ENCODE data around the gene ADAM29. TPM values are rescaled to one million over a fixed set of nuclear protein-coding genes. Genes with fewer than 3 reads are reported as not detected.
"Not testable (repeated sequence)": the region's sequence is repeated elsewhere in the genome, so short reads cannot be mapped to it uniquely, and the experiment has no call there.

ADAM29 gene

GRCh38 chr4:175017751-175018150 is 99.6 kb downstream of the ADAM29 start:
- Histone ChIP-seq H2AK5ac (ENCODE audit: low read depth, low read length) (no peak overlapping the region), H3K9me3 (replicated peaks in 1 of 2; ENCODE audit: control insufficient read depth in 2 of 2, insufficient read depth in 1 of 2, low read depth in 1 of 2, low read length in 2 of 2) (no peaks in the 10 kb centered on the region), H3K23ac (ENCODE audit: low read depth, low read length, poor library complexity) (no peak overlapping the region), H2BK15ac (ENCODE audit: low read length) (no peak overlapping the region), H3K36me3 (replicated peaks in 1 of 2; ENCODE audit: control insufficient read depth in 2 of 2, insufficient read depth in 2 of 2, low read length in 2 of 2) (no peaks in the 10 kb centered on the region), H2BK5ac (ENCODE audit: low read length) (no peak overlapping the region), H3K4ac (ENCODE audit: low read length) (no peak overlapping the region), H3K4me3 (ENCODE audit: low read length in 2 of 2) (no peak overlapping the region), H3K27me3 (ENCODE audit: control insufficient read depth in 3 of 3, insufficient read depth in 3 of 3, low read depth in 1 of 3, low read length in 3 of 3) (no peaks in the 10 kb centered on the region), H3K27ac (replicated peaks; ENCODE audit: low read length) (no peak overlapping the region), H4K8ac (ENCODE audit: low read depth, low read length) (no peak overlapping the region), H3K14ac (ENCODE audit: low read length) (no peak overlapping the region), H3K9ac (ENCODE audit: low read depth, low read length, poor library complexity) (no peak overlapping the region), H2BK12ac (ENCODE audit: low read length) (no peak overlapping the region), H3K18ac (ENCODE audit: low read length) (no peak overlapping the region), H2BK120ac (ENCODE audit: low read depth, low read length) (no peak overlapping the region), H2AFZ (ENCODE audit: low read length) (no peak overlapping the region), H4K91ac (ENCODE audit: low read depth, low read length, poor library complexity) (no peak overlapping the region), H3K79me1 (ENCODE audit: low read depth, low read length) (no peaks in the 10 kb centered on the region), H3K4me2 (ENCODE audit: insufficient read depth, low read length, poor library complexity, severe bottlenecking) (no peak overlapping the region), H3K4me1 (ENCODE audit: control insufficient read depth in 2 of 2, insufficient read depth in 1 of 2, low read depth in 1 of 2, low read length in 2 of 2) (no peaks in the 10 kb centered on the region)
- WGBS, 2 donors (ENCODE audit: extremely low coverage in 2 of 2, insufficient read length in 2 of 2, insufficient replicate concordance in 1 of 2) = no CpG with 5 or more reads among the region's 3 CpGs
- DNase-seq (ENCODE audit: low spot score) = no peak

DNA sequence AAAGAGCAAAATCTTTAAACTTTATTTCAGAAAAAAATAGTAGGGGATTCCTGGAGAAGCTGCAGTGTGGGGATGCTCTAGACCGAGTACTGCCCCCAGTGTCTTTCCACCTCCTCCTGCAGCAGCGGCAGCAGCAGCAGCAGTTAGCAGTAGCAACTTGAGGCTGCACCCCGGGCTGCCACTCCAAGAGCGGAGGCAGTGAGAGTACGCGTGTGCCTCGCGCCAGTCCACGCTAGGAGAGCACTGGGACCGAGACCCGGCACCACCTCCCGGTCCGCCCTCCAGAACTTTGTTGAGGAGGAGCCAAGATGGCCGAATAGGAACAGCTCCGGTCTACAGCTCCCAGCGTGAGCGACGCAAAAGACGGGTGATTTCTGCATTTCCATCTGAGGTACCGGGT is 101.3 kb downstream of the ADAM29 start:
- not testable (repeated sequence) for H4K8ac ChIP-seq (ENCODE audit: low read depth, low read length); H3K4me1 ChIP-seq (ENCODE audit: control insufficient read depth in 2 of 2, insufficient read depth in 1 of 2, low read depth in 1 of 2, low read length in 2 of 2); H2BK12ac ChIP-seq (ENCODE audit: low read length); H3K27me3 ChIP-seq (ENCODE audit: control insufficient read depth in 3 of 3, insufficient read depth in 3 of 3, low read depth in 1 of 3, low read length in 3 of 3); H3K27ac ChIP-seq (replicated peaks; ENCODE audit: low read length); H3K14ac ChIP-seq (ENCODE audit: low read length); H3K4me3 ChIP-seq (ENCODE audit: low read length in 2 of 2); DNase-seq (ENCODE audit: low spot score); H3K4ac ChIP-seq (ENCODE audit: low read length); H2BK15ac ChIP-seq (ENCODE audit: low read length); H3K23ac ChIP-seq (ENCODE audit: low read depth, low read length, poor library complexity); H2BK5ac ChIP-seq (ENCODE audit: low read length); H2AK5ac ChIP-seq (ENCODE audit: low read depth, low read length); H3K36me3 ChIP-seq (replicated peaks in 1 of 2; ENCODE audit: control insufficient read depth in 2 of 2, insufficient read depth in 2 of 2, low read length in 2 of 2); H4K91ac ChIP-seq (ENCODE audit: low read depth, low read length, poor library complexity); H2BK120ac ChIP-seq (ENCODE audit: low read depth, low read length); H2AFZ ChIP-seq (ENCODE audit: low read length); H3K9me3 ChIP-seq (replicated peaks in 1 of 2; ENCODE audit: control insufficient read depth in 2 of 2, insufficient read depth in 1 of 2, low read depth in 1 of 2, low read length in 2 of 2); H3K9ac ChIP-seq (ENCODE audit: low read depth, low read length, poor library complexity); H3K79me1 ChIP-seq (ENCODE audit: low read depth, low read length); H3K4me2 ChIP-seq (ENCODE audit: insufficient read depth, low read length, poor library complexity, severe bottlenecking)
- H3K18ac ChIP-seq (ENCODE audit: low read length) = peak overlapping the region; percentile 80
- WGBS, 2 donors (ENCODE audit: extremely low coverage in 2 of 2, insufficient read length in 2 of 2, insufficient replicate concordance in 1 of 2) = no CpG with 5 or more reads among the region's 20 CpGs

Small RNA genes lying within 50 kb of the gene (small RNA-seq; reads per million reads assigned to genes)
- not detected for gene AC105914.1 (ENCODE audit: insufficient read depth)

All from neuronal stem cell (in vitro differentiated cells).